SH-SY5Y (cell line): Measurements from ENCODE around the gene GCLC.

Source experiments
- GATA2 ChIP-seq: IDR thresholded peaks from 2 replicates; pipeline ENCODE4 v1.6.1; 2011; ENCODE audit warnings: mild to moderate bottlenecking, low read depth, low read length
- GATA3 ChIP-seq: IDR thresholded peaks from 2 replicates; pipeline ENCODE4 v1.6.1; 2011; ENCODE audit warnings: low read depth, mild to moderate bottlenecking, low read length, moderate library complexity

GRCh38 chr6:53493635-53494025 is 51.3 kb downstream of the GCLC start:
- TF ChIP-seq GATA3 = no peak
- TF ChIP-seq GATA2 = no peak
